Breast epithelium (tissue), 4 donors: ENCODE measurements around the gene PTBP3. TPM values are rescaled to one million over a fixed set of nuclear protein-coding genes. Genes with fewer than 3 reads are reported as not detected.

Experiments used
- DNase-seq, 2 donors: peaks; one replicate each; pipeline ENCODE4 v3.0.0-alpha.2; 2019; ENCODE audit warnings: low spot score in 2 of 2
- H3K27ac ChIP-seq, 2 donors: fragments of 200-600 bp; sonication (generic) in 1 of 2; one replicate each; pipeline ENCODE4 v1.5.1; 2016 to 2019; ENCODE audit warnings: mild to moderate bottlenecking in 1 of 2
- H3K27me3 ChIP-seq, 2 donors: fragments of 200-600 bp; sonication (generic) in 1 of 2; one replicate each; pipeline versions ENCODE4 v1.5.1 to v1.6.0; 2017 to 2019; ENCODE audit warnings: control low read depth in 1 of 2, mild to moderate bottlenecking in 1 of 2
- H3K36me3 ChIP-seq: fragments of 200-600 bp; one replicate; pipeline ENCODE4 v1.5.1; 2019
- H3K4me1 ChIP-seq, 2 donors: fragments of 200-600 bp; sonication (generic); one replicate each; pipeline ENCODE4 v1.5.1; 2016 to 2019; ENCODE audit warnings: control low read depth in 1 of 2
- H3K4me3 ChIP-seq, 3 donors: fragments of 200-600 bp; sonication (generic); 1 replicate in 2 of 3; 2 replicates in 1 of 3; pipeline ENCODE4 v1.5.1; 2016 to 2019; ENCODE audit warnings: mild to moderate bottlenecking in 3 of 3, moderate library complexity in 2 of 3
- H3K9me3 ChIP-seq, 2 donors: fragments of 200-600 bp; sonication (generic) in 1 of 2; one replicate each; pipeline ENCODE4 v1.5.1; 2016 to 2019; ENCODE audit warnings: control low read depth in 1 of 2
- POLR2A ChIP-seq: fragments of 450-650 bp; IDR thresholded peaks from one replicate; pipeline ENCODE4 v1.6.1; 2016; ENCODE audit warnings: antibody characterized with exemption, mild to moderate bottlenecking, moderate library complexity
- POLR2AphosphoS5 ChIP-seq, 3 donors: sonication (generic); formaldehyde crosslinking; IDR thresholded peaks; one replicate each; pipeline ENCODE4 v1.6.1; 2017; ENCODE audit warnings: antibody characterized with exemption in 3 of 3
- intact Hi-C: fragments of 100-400 bp; cut with DNase I; formaldehyde crosslinking; loops from one replicate; pipeline ENCODE4 v1.15.1; 2023; ENCODE audit warnings: low total_unique reads
- total RNA-seq, 3 donors: library from RNA; depleted of rRNA; stranded (reverse); fragments of >200 nt; gene quantifications; one replicate each; pipeline ENCODE4 v1.1.0, GENCODE V29; 2016
- TF ChIP-seq, protein P1 (sequence below), 3 donors: fragments of 450-650 bp; IDR thresholded peaks; one replicate each; pipeline ENCODE4 v1.5.1; 2016 to 2017; ENCODE audit warnings: antibody characterized with exemption in 3 of 3, mild to moderate bottlenecking in 3 of 3, moderate library complexity in 3 of 3

PTBP3 gene
- total RNA-seq, 3 donors from 2014 or later, result 30.6 to 80.2 (median 50.5) TPM

- intact Hi-C loops, result no loop called here
- Histone ChIP-seq H3K36me3 (no peaks in the 10 kb centered on the region), H3K9me3 (no peaks in the 10 kb centered on the region), H3K27me3 (no peaks in the 10 kb centered on the region), H3K4me1 (peaks cover 0 to 3% of the 10 kb centered on the region in 2 donors), H3K27ac (no peak overlapping the region), H3K4me3 (peak overlapping the region; percentile 58 to 92 (median 74))
- TF ChIP-seq POLR2A, result no peak
- DNase-seq, result no peak
Observed at GRCh38 chr9:112175796-112176315, 157.6 kb downstream of the PTBP3 start.

DNA sequence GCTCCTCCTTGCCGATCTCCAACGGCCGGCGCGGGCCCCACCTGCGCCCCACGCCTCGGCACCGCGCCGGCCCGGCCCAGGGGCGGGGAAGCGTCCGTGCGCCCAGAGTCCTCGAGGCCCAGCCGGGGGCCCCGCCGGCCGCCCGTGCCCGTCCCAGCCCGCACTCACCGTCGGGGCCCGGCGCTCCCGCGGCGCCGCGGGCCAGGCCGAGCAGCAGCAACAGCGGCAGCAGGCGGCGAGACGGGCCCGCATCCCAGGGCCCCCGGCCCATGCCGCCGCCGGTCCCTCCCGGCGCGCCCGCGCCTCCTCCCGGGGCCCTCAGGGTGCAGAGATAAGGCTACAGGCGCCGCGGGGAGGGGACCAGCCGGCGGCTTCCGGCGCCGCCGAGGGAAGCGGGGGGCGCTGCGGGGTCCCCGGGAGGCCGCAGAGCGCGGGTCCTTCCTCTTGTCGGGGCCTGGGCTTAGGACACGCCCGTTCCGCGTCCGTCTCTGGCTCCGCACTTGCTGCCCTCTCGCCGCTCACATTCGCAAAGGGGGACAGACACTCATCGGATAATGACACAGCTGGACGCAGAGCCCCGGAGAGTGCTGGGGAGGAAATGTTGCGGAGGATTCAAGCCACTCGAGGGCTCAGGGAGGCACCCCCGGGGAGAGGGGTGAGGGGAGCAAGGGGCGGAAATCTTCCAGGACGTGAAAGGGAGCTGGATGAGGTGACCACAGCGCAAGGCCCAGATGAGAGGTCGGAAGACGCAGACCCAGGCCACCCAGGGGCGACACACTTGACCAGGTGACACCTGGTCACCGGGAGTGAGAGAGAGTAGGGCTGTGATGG, 158.2 kb downstream of the PTBP3 start, which contains the start of gene SUSD1:
TSS of gene SUSD1 (minus strand) at position 333 of the 831 bp plus-strand sequence. CDS start at position 271, 62 bp downstream.
- Histone ChIP-seq H3K27me3 (no peaks in the 10 kb centered on the region), H3K4me3 (peak within 1 kb of the TSS; percentile 58 to 92 (median 74)), H3K36me3 (no peaks in the 10 kb centered on the region), H3K4me1 (peaks cover 0 to 3% of the 10 kb centered on the region in 2 donors), H3K9me3 (no peaks in the 10 kb centered on the region), H3K27ac (peak within 1 kb of the TSS; percentile 52 to 85)
- TF ChIP-seq POLR2A (no peak), POLR2AphosphoS5 (IDR thresholded peaks at IDR 0.05) (no peak)
- TF ChIP-seq, protein P1, sequence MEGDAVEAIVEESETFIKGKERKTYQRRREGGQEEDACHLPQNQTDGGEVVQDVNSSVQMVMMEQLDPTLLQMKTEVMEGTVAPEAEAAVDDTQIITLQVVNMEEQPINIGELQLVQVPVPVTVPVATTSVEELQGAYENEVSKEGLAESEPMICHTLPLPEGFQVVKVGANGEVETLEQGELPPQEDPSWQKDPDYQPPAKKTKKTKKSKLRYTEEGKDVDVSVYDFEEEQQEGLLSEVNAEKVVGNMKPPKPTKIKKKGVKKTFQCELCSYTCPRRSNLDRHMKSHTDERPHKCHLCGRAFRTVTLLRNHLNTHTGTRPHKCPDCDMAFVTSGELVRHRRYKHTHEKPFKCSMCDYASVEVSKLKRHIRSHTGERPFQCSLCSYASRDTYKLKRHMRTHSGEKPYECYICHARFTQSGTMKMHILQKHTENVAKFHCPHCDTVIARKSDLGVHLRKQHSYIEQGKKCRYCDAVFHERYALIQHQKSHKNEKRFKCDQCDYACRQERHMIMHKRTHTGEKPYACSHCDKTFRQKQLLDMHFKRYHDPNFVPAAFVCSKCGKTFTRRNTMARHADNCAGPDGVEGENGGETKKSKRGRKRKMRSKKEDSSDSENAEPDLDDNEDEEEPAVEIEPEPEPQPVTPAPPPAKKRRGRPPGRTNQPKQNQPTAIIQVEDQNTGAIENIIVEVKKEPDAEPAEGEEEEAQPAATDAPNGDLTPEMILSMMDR (IDR thresholded peaks at IDR 0.05), result no peak
- DNase-seq, result no peak
- intact Hi-C loops, result no loop called here

DNA sequence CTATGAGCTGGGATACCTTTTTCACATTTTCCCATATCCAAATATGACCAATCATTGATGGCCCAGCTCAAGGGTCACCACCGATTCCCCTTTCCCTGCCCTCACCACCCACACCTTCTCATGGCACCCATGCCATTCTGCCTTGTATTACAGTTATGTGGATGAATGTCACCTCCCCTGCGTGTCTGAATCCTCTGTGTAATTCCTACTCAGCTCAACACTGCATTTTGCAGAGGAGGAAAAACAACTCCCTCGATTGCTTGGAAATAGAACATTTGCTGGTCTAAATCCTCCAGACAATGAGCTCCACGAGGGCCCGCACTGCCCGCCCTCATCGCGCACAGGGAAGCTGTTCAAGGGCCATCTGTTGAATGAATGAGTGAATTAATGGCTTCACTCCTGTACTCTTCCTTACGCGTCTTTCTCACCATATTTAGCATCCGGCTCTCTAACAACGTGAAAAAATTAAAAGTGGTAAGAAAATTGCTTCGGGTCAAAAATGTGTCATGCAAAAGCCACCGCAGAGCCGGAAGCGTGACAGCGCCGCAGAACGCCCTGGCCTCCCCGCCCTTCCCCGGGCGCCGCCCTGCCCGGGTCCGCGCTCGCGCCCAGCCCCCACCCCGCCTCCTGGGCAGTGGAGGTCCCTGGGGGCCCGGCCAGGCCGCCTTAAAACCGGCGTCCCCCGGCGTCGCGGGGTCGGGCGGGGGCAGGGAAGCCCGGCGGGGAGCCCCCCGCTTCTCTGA, 159.0 kb downstream of the PTBP3 start:
- H3K4me3 ChIP-seq, result peak overlapping the region; percentile 58 to 92 (median 74)
- TF ChIP-seq, protein P1 (IDR thresholded peaks at IDR 0.05), result no peak
- TF ChIP-seq POLR2AphosphoS5 (IDR thresholded peaks at IDR 0.05) (no peak), POLR2A (no peak)
- no peaks in the 10 kb centered on the region for H3K36me3 ChIP-seq
- intact Hi-C loops, result no loop called here
- no peaks in the 10 kb centered on the region for H3K27me3 ChIP-seq
- H3K4me1 ChIP-seq, result peaks cover 0 to 3% of the 10 kb centered on the region in 2 donors
- no peak for DNase-seq
- peak overlapping the region; percentile 52 to 85 for H3K27ac ChIP-seq
- H3K9me3 ChIP-seq, result no peaks in the 10 kb centered on the region

DNA sequence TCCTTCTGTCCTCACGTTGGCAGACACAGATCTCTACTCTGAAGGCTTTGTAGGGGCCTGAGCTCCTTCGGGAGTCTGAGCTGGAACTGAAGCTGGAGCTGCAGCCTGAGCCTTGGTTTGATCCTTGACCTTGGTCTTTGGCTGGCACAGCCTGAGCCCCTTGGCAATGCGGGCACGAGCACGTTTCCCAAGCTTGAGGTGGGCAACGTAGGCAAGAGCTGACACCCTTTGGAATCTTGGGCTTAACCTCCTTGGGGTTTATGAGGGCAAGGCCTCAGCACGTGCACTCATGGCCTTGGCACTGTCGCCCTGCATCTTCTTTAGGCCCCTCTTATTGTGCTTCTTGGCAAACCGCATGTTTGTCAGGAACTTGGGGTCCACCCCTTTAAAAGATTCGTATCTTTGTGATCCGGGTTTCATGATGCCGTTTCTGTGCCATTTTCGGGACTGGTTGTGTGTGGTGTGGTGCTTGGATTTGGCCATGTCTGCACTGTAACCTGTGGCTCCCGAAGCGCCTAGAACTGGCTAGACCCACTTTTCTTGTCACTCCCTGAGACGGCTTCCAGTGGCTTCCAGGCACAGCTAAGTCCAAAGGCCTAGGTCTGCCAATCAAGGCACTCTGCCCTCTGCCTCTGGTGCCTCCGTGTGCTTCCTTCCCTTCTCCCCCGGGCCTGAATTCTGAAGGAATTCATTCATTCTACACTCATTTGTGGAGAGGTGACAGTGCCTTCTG, 159.8 kb downstream of the PTBP3 start:
- no peaks in the 10 kb centered on the region for H3K9me3 ChIP-seq
- TF ChIP-seq, protein P1 (IDR thresholded peaks at IDR 0.05), result no peak
- TF ChIP-seq POLR2A (no peak), POLR2AphosphoS5 (IDR thresholded peaks at IDR 0.05) (no peak)
- no peaks in the 10 kb centered on the region for H3K27me3 ChIP-seq
- H3K4me1 ChIP-seq, result peaks cover 0 to 3% of the 10 kb centered on the region in 2 donors
- H3K36me3 ChIP-seq, result no peaks in the 10 kb centered on the region
- intact Hi-C loops, result no loop called here
- H3K27ac ChIP-seq, result no peak overlapping the region
- H3K4me3 ChIP-seq, result no peak overlapping the region
- DNase-seq, result no peak

- H3K4me1 ChIP-seq, result peaks cover 0 to 3% of the 10 kb centered on the region in 2 donors
- H3K27ac ChIP-seq, result no peak overlapping the region
- no peak for DNase-seq
- H3K4me3 ChIP-seq, result no peak overlapping the region
- no peak for TF ChIP-seq POLR2A
- TF ChIP-seq, protein P1 (IDR thresholded peaks at IDR 0.05), result no peak
- no peak for TF ChIP-seq POLR2AphosphoS5 (IDR thresholded peaks at IDR 0.05)
- intact Hi-C loops, result no loop called here
- H3K9me3 ChIP-seq, result no peaks in the 10 kb centered on the region
- no peaks in the 10 kb centered on the region for H3K27me3 ChIP-seq
- no peaks in the 10 kb centered on the region for H3K36me3 ChIP-seq
Observed at GRCh38 chr9:112170968-112171367, 162.5 kb downstream of the PTBP3 start.
